Measurements from ENCODE around the gene GNAQ.

GRCh38 chr9:77901771-77902170 lies 129.8 kb downstream of the GNAQ start:
- TF ChIP-seq EZH2 (IDR thresholded peaks at IDR 0.05; ENCODE audit: low read length) (no peak), CTCF (optimal IDR thresholded peaks at IDR 0.05 in 1 of 3, IDR thresholded peaks at IDR 0.05 in 1 of 3, conservative IDR thresholded peaks at IDR 0.05 in 1 of 3; ENCODE audit: extremely low read depth in 1 of 3, insufficient read depth in 2 of 3, low read length in 3 of 3) (no peak)

Data from keratinocyte (primary cell).